Suprapubic skin (tissue), 4 donors: ENCODE data around the gene TRIM46. TPM values are rescaled to one million over a fixed set of nuclear protein-coding genes. Genes with fewer than 3 reads are reported as not detected.
A peak's percentile ranks its signal among the peaks of the same experiment; 100 is the strongest.

Experiments used
- DNase-seq, 2 donors: peaks; one replicate each; pipeline ENCODE4 v3.0.0-alpha.2; 2019; ENCODE audit warnings: low spot score in 2 of 2
- H3K27ac ChIP-seq: fragments of 200-600 bp; sonication (generic); one replicate; pipeline ENCODE4 v1.5.1; 2019
- H3K27me3 ChIP-seq: fragments of 200-600 bp; sonication (generic); one replicate; pipeline ENCODE4 v1.5.1; 2019
- H3K36me3 ChIP-seq: fragments of 200-600 bp; sonication (generic); one replicate; pipeline ENCODE4 v1.5.1; 2019
- H3K4me1 ChIP-seq: fragments of 200-600 bp; sonication (generic); one replicate; pipeline ENCODE4 v1.5.1; 2019
- H3K4me3 ChIP-seq: fragments of 200-600 bp; sonication (generic); one replicate; pipeline ENCODE4 v1.5.1; 2019; ENCODE audit warnings: mild to moderate bottlenecking
- H3K9me3 ChIP-seq: fragments of 200-600 bp; sonication (generic); one replicate; pipeline ENCODE4 v1.5.1; 2019
- EP300 ChIP-seq: sonication (generic); formaldehyde crosslinking; IDR thresholded peaks from one replicate; pipeline ENCODE4 v1.6.1; 2017; ENCODE audit warnings: antibody characterized with exemption
- POLR2A ChIP-seq, 2 donors: fragments of 450-650 bp; IDR thresholded peaks; one replicate each; pipeline ENCODE4 v1.6.1; 2017; ENCODE audit warnings: antibody characterized with exemption in 2 of 2, mild to moderate bottlenecking in 2 of 2, moderate library complexity in 2 of 2
- POLR2AphosphoS5 ChIP-seq, 3 donors: sonication (generic); formaldehyde crosslinking; IDR thresholded peaks; one replicate each; pipeline ENCODE4 v1.6.1; 2017; ENCODE audit warnings: antibody characterized with exemption in 3 of 3
- WGBS: methylation state at CpG from one replicate; pipeline ENCODE4 v1.1.5; 2018; 5-methylcytosine and 5-hydroxymethylcytosine counted together
- total RNA-seq, 4 donors: library from RNA; depleted of rRNA; stranded (reverse); fragments of >200 nt; gene quantifications; one replicate each; pipeline ENCODE4 v1.1.0, GENCODE V29; 2016
- TF ChIP-seq, protein P1 (sequence below), 2 donors: fragments of 200-600 bp in 1 of 2; fragments of 450-650 bp in 1 of 2; sonication (generic) in 1 of 2; IDR thresholded peaks; one replicate each; pipeline ENCODE4 v1.5.1; 2016 to 2019; ENCODE audit warnings: antibody characterized with exemption in 2 of 2, mild to moderate bottlenecking in 1 of 2, moderate library complexity in 1 of 2

The TRIM46 gene
- total RNA-seq, 4 donors from 2014 or later, result 0.34 to 0.80 TPM; not detected in 2

DNA sequence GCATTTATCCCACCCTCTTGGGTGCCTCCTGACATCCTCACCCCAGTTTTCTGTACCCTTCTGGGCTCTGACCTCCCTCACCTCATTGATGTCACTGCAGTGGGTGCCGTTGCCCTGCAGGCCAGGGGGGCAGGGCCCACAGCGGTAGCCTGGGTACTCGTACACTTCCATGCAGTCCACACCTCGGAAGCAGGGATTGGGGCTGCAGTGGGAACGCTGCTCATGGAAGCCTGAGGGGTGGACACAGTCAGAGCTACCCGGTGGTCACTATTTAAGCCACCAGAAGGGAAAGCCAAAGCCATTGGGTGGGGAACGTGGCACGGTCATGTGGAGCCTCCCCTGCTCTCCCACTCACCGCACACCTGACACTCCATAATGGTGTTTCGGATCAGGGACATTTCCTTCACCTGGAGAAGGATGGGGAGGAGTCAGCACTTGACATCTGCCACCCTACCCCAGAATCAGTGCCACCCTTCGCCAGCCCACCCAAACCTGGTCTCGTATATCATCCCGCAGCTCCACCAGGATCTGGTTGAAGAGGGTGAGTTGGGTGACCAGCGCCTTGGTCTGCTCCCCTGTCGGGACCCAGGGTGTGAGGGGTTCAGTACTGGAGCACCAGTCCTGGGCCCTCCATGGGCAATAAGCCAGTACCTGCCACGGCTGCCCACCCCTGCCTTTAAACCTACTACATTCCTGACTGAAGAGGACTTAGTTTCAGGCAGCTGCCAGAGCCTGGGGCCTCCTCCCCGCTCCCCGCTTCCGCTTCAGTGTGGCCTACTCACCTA, 29.3 kb downstream of the TRIM46 start:
- Histone ChIP-seq H3K4me1 (peaks cover 16% of the 10 kb centered on the region), H3K27me3 (no peaks in the 10 kb centered on the region), H3K27ac (no peak overlapping the region), H3K9me3 (no peaks in the 10 kb centered on the region), H3K4me3 (no peak overlapping the region), H3K36me3 (peaks cover 19% of the 10 kb centered on the region)
- TF ChIP-seq, protein P1, sequence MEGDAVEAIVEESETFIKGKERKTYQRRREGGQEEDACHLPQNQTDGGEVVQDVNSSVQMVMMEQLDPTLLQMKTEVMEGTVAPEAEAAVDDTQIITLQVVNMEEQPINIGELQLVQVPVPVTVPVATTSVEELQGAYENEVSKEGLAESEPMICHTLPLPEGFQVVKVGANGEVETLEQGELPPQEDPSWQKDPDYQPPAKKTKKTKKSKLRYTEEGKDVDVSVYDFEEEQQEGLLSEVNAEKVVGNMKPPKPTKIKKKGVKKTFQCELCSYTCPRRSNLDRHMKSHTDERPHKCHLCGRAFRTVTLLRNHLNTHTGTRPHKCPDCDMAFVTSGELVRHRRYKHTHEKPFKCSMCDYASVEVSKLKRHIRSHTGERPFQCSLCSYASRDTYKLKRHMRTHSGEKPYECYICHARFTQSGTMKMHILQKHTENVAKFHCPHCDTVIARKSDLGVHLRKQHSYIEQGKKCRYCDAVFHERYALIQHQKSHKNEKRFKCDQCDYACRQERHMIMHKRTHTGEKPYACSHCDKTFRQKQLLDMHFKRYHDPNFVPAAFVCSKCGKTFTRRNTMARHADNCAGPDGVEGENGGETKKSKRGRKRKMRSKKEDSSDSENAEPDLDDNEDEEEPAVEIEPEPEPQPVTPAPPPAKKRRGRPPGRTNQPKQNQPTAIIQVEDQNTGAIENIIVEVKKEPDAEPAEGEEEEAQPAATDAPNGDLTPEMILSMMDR (IDR thresholded peaks at IDR 0.05), result no peak
- no peak for TF ChIP-seq EP300
- TF ChIP-seq POLR2AphosphoS5 (IDR thresholded peaks at IDR 0.05), result no peak
- TF ChIP-seq POLR2A (IDR thresholded peaks at IDR 0.05), result no peak
- WGBS, result 92% methylated on average over 18 of the region's 19 CpGs
- DNase-seq, result no peak

DNA sequence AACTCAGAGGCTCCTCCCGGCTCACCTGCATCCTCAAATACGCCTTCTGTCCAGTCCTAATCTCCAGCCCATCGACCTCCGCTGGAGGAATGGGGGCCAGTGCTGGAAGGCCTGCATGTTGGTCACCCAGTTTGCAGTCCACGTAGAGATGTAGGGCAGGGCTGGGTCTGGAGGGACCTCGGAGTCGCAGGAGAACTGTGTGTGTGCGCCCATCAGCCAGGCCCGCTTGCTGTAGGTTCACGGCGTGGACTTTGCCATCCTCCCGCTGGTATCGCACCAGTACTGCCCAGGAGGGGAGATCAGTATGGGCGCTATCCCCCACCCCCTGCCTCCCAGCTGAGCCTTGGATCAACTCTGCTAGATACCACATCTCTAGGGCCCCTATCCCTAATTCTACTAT, 31.4 kb downstream of the TRIM46 start:
- Histone ChIP-seq H3K4me1 (peaks cover 31% of the 10 kb centered on the region), H3K27ac (no peak overlapping the region), H3K9me3 (no peaks in the 10 kb centered on the region), H3K36me3 (peaks cover 10% of the 10 kb centered on the region), H3K27me3 (no peaks in the 10 kb centered on the region), H3K4me3 (no peak overlapping the region)
- WGBS, result 85% methylated on average over 14 of the region's 14 CpGs
- TF ChIP-seq POLR2A (IDR thresholded peaks at IDR 0.05) (no peak), EP300 (no peak), POLR2AphosphoS5 (IDR thresholded peaks at IDR 0.05) (no peak)
- TF ChIP-seq, protein P1 (IDR thresholded peaks at IDR 0.05), result no peak
- DNase-seq, result no peak

DNA sequence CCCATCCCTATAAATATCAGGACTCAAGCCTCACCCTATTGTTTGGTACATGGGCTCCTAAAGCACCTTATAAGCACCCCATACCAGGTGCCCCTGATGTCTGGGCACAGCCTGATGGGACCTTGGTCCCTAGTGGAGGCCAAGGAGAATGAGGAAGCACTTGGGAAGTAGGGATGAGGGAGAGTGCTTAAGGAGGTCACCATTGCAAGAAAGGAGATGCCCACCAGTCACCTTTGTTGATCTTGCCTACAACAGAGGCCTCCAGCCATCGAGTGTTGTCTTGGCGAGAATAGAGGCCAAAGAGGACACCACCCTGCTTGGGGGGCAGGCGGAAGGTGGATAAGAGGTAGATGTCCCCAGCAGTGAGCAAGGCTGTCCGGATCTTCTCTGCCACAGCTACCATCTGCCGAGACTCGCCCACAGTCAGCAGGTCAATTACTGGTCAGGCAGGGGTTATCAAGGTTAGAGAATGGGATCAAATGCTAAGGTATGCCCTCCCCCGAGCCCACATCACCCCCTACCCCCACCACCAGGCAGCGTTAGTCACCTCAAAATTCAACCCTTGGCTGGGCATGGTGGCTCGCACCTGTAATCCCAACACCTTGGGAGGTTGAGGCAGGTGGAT, 32.4 kb downstream of the TRIM46 start:
- Histone ChIP-seq H3K27ac (no peak overlapping the region), H3K4me3 (no peak overlapping the region), H3K4me1 (peaks cover 33% of the 10 kb centered on the region), H3K36me3 (no peaks in the 10 kb centered on the region), H3K27me3 (no peaks in the 10 kb centered on the region), H3K9me3 (no peaks in the 10 kb centered on the region)
- WGBS, result 74% methylated on average over 5 of the region's 9 CpGs
- DNase-seq, result no peak
- TF ChIP-seq POLR2AphosphoS5 (IDR thresholded peaks at IDR 0.05) (no peak), EP300 (no peak), POLR2A (IDR thresholded peaks at IDR 0.05) (no peak)
- TF ChIP-seq, protein P1 (IDR thresholded peaks at IDR 0.05), result no peak

DNA sequence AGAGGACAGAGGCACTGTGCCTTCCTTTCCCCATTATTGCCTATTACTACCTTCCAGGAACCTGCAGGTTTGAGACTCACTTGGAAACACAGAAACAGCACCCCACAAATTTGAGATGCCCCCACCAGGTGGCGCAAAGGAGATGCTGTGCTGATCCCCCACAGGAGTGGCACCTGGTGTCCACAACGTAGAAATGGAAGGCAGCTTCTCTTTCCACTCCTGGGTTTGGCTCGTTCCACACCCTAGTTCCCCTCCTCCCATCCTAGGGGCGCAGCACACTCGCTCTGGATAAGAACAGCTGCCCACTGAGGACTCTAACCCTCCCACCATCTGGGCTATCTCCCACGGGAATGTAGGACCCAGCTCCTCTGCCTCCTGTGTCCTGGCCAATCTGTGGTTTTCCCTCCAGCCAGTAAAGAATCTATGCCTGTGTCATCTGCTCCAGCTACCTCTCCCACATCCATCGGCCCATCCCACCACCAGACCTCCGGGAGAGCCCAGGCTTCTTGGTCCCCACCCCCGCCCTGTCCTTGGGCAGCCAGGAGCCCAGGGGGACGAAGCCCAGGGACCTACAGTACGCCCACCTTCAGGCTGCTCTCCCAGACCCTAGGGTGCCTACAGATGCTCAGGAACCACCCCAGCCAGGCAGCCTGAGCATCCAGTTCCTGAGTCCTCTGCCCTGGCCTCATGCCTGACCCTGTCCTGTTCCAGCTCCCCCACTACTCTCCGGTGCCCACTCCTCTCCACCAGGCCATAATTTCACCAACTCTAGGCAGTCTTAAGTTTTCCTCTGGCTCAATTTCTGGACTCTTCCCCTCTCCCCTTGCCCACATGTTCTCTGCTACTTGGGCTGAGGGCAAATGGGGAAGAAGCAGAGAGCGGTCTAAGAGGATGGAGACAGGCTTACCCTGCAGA, 33.5 kb downstream of the TRIM46 start:
- Histone ChIP-seq H3K4me1 (peaks cover 33% of the 10 kb centered on the region), H3K4me3 (peak overlapping the region; percentile 97), H3K27me3 (no peaks in the 10 kb centered on the region), H3K36me3 (peaks cover 7% of the 10 kb centered on the region), H3K27ac (peak overlapping the region; percentile 100), H3K9me3 (no peaks in the 10 kb centered on the region)
- 24% methylated on average over 13 of the region's 13 CpGs for WGBS
- peak; percentile 91 for DNase-seq
- TF ChIP-seq EP300 (no peak), POLR2A (IDR thresholded peaks at IDR 0.05) (no peak), POLR2AphosphoS5 (IDR thresholded peaks at IDR 0.05) (peak in 1 of 3 donors; percentile 31)
- TF ChIP-seq, protein P1 (IDR thresholded peaks at IDR 0.05), result peak; percentile 70 to 79
